GM12878 (cell line): ENCODE data around the gene S100A8. TPM values are rescaled to one million over a fixed set of nuclear protein-coding genes. Genes with fewer than 3 reads are reported as not detected.

Source experiments
- ATAC-seq: fragments of 200-7000 bp; cut with Tn5 transposase; 3 replicates; pipeline ENCODE4 v1.9.1; 2020; ENCODE audit warnings: mild to moderate bottlenecking, moderate library complexity
- BruUV-seq: library from RNA; stranded (reverse); fragments of 400-500 nt; replicated peaks from 2 replicates; lab custom pipeline; 2021; lab: Mats Ljungman, UMichigan
- CTCF ChIA-PET: fragments of 300-600 bp; sonication (Branson Sonifier 250); formaldehyde crosslinking; extraction: SDS; loops from one replicate; lab custom pipeline; 2021; ENCODE audit warnings: inconsistent platforms; lab: Yijun Ruan, JAX
- POLR2A ChIA-PET: fragments of 350-600 bp; formaldehyde crosslinking; extraction: SDS; loops from one replicate; lab custom pipeline; 2021; ENCODE audit warnings: inconsistent platforms; lab: Charles Lee
- RAD21 ChIA-PET: fragments of 300-600 bp; sonication (Branson Sonifier 250); formaldehyde crosslinking; loops from one replicate; lab custom pipeline; 2023; ENCODE audit warnings: antibody characterized with exemption; ENCODE audit not compliant: unreplicated experiment; lab: Charles Lee
- SMC1A ChIA-PET: fragments of 300-600 bp; sonication (Branson Sonifier 250); formaldehyde crosslinking; loops from one replicate; lab custom pipeline; 2023; ENCODE audit not compliant: unreplicated experiment, uncharacterized antibody; lab: Charles Lee
- DNase-seq: peaks from one replicate; pipeline ENCODE4 v3.0.0-alpha.2; 2011; ENCODE audit warnings: low read depth, low spot score
- FAIRE-seq: peaks from 3 replicates; lab custom pipeline; 2011; peaks lifted over from hg19 to GRCh38; lab: Jason Lieb, UNC
- H2AFZ ChIP-seq: 2 replicates; pipeline ENCODE4 v1.6.0; 2011; ENCODE audit warnings: low read depth, low read length, control low read depth; ENCODE audit not compliant: control insufficient read depth
- H3K27ac ChIP-seq: 2 replicates; pipeline ENCODE4 v1.5.1; 2011; ENCODE audit warnings: control low read depth; ENCODE audit not compliant: control insufficient read depth, insufficient read depth
- H3K27me3 ChIP-seq, 2 experiments: replicated peaks in 1 of 2; 2 replicates each; pipeline versions ENCODE4 v1.6.0 to v1.6.1; 2011; ENCODE audit warnings: low read length in 1 of 2; ENCODE audit not compliant: control insufficient read depth in 2 of 2, insufficient read depth in 2 of 2
- H3K36me3 ChIP-seq, 2 experiments: 2 replicates each; pipeline ENCODE4 v1.5.1; 2011; ENCODE audit warnings: low read length in 1 of 2; ENCODE audit not compliant: control insufficient read depth in 2 of 2, insufficient read depth in 2 of 2
- H3K4me1 ChIP-seq: 2 replicates; pipeline ENCODE4 v1.6.1; 2011; ENCODE audit warnings: mild to moderate bottlenecking, low read length, moderate library complexity, mixed read lengths; ENCODE audit not compliant: control insufficient read depth, insufficient read depth
- H3K4me2 ChIP-seq: 2 replicates; pipeline ENCODE4 v1.6.0; 2011; ENCODE audit warnings: control low read depth; ENCODE audit not compliant: control insufficient read depth, insufficient read depth
- H3K4me3 ChIP-seq: fragments of 200-600 bp; sonication (generic); 2 replicates; pipeline ENCODE4 v1.5.1; 2016
- H3K79me2 ChIP-seq: 2 replicates; pipeline ENCODE4 v1.6.0; 2011; ENCODE audit warnings: low read length; ENCODE audit not compliant: control insufficient read depth, insufficient read depth
- H3K9ac ChIP-seq: 2 replicates; pipeline ENCODE4 v1.8.0; 2011; ENCODE audit warnings: low read length, control low read depth, mixed read lengths; ENCODE audit not compliant: control insufficient read depth, insufficient read depth
- H3K9me3 ChIP-seq: replicated peaks from 3 replicates; pipeline ENCODE4 v1.5.1; 2011; ENCODE audit warnings: mild to moderate bottlenecking, low read length; ENCODE audit not compliant: control insufficient read depth, insufficient read depth
- H4K20me1 ChIP-seq: 2 replicates; pipeline ENCODE4 v1.6.0; 2011; ENCODE audit not compliant: control insufficient read depth, insufficient read depth
- DPF2 ChIP-seq: fragments of 450-650 bp; IDR thresholded peaks from 2 replicates; pipeline ENCODE4 v1.6.1; 2017; ENCODE audit warnings: mild to moderate bottlenecking
- GATAD2B ChIP-seq: fragments of 450-650 bp; conservative IDR thresholded peaks from 2 replicates; pipeline ENCODE4 v1.6.1; 2017; ENCODE audit warnings: low read depth, mild to moderate bottlenecking, moderate library complexity
- IRF3 ChIP-seq: fragments of 450-650 bp; IDR thresholded peaks from 2 replicates; pipeline ENCODE4 v1.6.1; 2014; ENCODE audit warnings: mild to moderate bottlenecking
- NR2F1 ChIP-seq: fragments of 450-650 bp; conservative IDR thresholded peaks from 2 replicates; pipeline ENCODE4 v1.6.1; 2017; ENCODE audit warnings: mild to moderate bottlenecking
- PAX8 ChIP-seq: fragments of 450-650 bp; IDR thresholded peaks from 2 replicates; pipeline ENCODE4 v1.6.1; 2017; ENCODE audit warnings: mild to moderate bottlenecking, moderate library complexity
- STAT3 ChIP-seq: IDR thresholded peaks from 2 replicates; pipeline ENCODE4 v1.6.1; 2011; ENCODE audit warnings: low read depth, low read length, improper control_type of control experiment
- ZNF207 ChIP-seq: fragments of 450-650 bp; IDR thresholded peaks from 2 replicates; pipeline ENCODE4 v1.6.1; 2014; ENCODE audit warnings: antibody characterized with exemption, mild to moderate bottlenecking, borderline replicate concordance
- ZZZ3 ChIP-seq: IDR thresholded peaks from 2 replicates; pipeline ENCODE4 v1.6.1; 2011; ENCODE audit warnings: low read depth; ENCODE audit not compliant: control insufficient read depth, insufficient read length
- WGBS: methylation state at CpG from one replicate; pipeline ENCODE4 v1.1.6; 2016; ENCODE audit warnings: low lambda C conversion rate; ENCODE audit not compliant: insufficient replicate concordance, insufficient coverage; ENCODE audit errors: missing lambda C conversion rate; 5-methylcytosine and 5-hydroxymethylcytosine counted together
- in situ Hi-C: fragments of 300-500 bp; cut with MboI; formaldehyde crosslinking; loops from 9 replicates; pipeline ENCODE4 v1.14.3; 2018; ENCODE audit warnings: mixed read lengths
- intact Hi-C: fragments of 100-400 bp; cut with micrococcal nuclease; formaldehyde crosslinking; loops from one replicate; pipeline ENCODE4 v1.14.2; 2022; ENCODE audit not compliant: unreplicated experiment
- polyA plus RNA-seq, 11 experiments: library from polyadenylated mRNA; depleted of rRNA in 4 of 11; unstranded in 6 of 11; stranded (reverse) in 5 of 11; fragments of >200 nt; fragmentation: Nextera tagmentation in 4 of 11; fragmentation: Illumina TruSeq in 1 of 11; extraction: Ambion mirVana in 4 of 11; extraction: Trizol in 1 of 11; gene quantifications; 1 replicate in 1 of 11; 2 replicates in 10 of 11; pipeline versions ENCODE4 v1.2.1 to v1.2.3, GENCODE V29; 2011 to 2016; ENCODE audit warnings: inconsistent platforms in 2 of 11, missing spikeins in 2 of 11, low read depth in 1 of 11
- total RNA-seq, 4 experiments: library from RNA; depleted of rRNA in 3 of 4; stranded (reverse); fragments of >200 nt in 3 of 4; fragmentation: Illumina TruSeq in 1 of 4; extraction: Trizol in 1 of 4; gene quantifications; 2 replicates each; pipeline versions ENCODE4 v1.2.1 to v1.2.3, GENCODE V29; 2013 to 2021
- TF ChIP-seq, protein P1 (sequence below): IDR thresholded peaks from 2 replicates; pipeline ENCODE4 v1.6.1; 2012; ENCODE audit warnings: mild to moderate bottlenecking, low read depth, low read length
- TF ChIP-seq, protein P2 (sequence below): fragments of 450-650 bp; IDR thresholded peaks from 2 replicates; pipeline ENCODE4 v1.6.1; 2017; ENCODE audit warnings: mild to moderate bottlenecking, moderate library complexity
- TF ChIP-seq, protein P3 (sequence below): fragments of 450-650 bp; formaldehyde crosslinking; IDR thresholded peaks from 2 replicates; pipeline ENCODE4 v1.4.0; 2022; ENCODE audit warnings: mild to moderate bottlenecking, moderate library complexity

S100A8 gene
- total and polyA plus RNA-seq, 10 of the 15 experiments (the other 5 are each of a cell fraction or from before 2014, with no cell fraction given) = 0.28 TPM; not detected in 9

- TF ChIP-seq, protein P1, sequence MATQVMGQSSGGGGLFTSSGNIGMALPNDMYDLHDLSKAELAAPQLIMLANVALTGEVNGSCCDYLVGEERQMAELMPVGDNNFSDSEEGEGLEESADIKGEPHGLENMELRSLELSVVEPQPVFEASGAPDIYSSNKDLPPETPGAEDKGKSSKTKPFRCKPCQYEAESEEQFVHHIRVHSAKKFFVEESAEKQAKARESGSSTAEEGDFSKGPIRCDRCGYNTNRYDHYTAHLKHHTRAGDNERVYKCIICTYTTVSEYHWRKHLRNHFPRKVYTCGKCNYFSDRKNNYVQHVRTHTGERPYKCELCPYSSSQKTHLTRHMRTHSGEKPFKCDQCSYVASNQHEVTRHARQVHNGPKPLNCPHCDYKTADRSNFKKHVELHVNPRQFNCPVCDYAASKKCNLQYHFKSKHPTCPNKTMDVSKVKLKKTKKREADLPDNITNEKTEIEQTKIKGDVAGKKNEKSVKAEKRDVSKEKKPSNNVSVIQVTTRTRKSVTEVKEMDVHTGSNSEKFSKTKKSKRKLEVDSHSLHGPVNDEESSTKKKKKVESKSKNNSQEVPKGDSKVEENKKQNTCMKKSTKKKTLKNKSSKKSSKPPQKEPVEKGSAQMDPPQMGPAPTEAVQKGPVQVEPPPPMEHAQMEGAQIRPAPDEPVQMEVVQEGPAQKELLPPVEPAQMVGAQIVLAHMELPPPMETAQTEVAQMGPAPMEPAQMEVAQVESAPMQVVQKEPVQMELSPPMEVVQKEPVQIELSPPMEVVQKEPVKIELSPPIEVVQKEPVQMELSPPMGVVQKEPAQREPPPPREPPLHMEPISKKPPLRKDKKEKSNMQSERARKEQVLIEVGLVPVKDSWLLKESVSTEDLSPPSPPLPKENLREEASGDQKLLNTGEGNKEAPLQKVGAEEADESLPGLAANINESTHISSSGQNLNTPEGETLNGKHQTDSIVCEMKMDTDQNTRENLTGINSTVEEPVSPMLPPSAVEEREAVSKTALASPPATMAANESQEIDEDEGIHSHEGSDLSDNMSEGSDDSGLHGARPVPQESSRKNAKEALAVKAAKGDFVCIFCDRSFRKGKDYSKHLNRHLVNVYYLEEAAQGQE = no peak
- no peak for TF ChIP-seq IRF3
Observed at GRCh38 chr1:153428073-153428638, 37.3 kb upstream of the S100A8 start (continued).

DNA sequence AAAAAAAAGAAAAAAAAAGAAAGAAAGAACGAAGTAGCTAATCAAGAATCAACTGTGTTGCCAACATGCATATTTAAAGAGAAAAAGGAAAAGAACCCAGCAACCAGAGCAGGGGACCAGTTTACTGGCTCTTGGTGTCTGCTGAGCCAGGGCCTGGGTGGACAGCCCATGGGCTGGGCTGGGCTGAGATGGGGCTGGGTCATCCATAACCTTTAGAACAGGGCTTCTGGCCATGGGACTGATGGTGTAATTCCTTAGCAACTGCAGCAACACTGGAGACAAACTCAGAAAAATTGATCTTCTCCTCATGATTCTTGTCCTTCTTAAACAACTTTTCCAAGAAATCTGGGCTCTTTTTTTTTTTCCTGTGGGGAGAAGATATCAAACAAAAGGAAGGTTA, 35.9 kb upstream of the S100A8 start:
- ChIA-PET POLR2A (no interaction called here), CTCF (no interaction called here), RAD21 (interaction anchor here (0.9 kb wide), 1 partner anchor 67 kb away, joined by 3 read pairs; no protein-coding TSS in a partner anchor), SMC1A (no interaction called here)
- Histone ChIP-seq H3K36me3 (no peaks in the 10 kb centered on the region), H3K27me3 (no peaks in the 10 kb centered on the region; a peak in 1 of 4 replicates), H3K9ac (no peak overlapping the region), H3K9me3 (no peaks in the 10 kb centered on the region), H3K27ac (no peak overlapping the region), H2AFZ (no peak overlapping the region), H3K79me2 (no peaks in the 10 kb centered on the region), H3K4me1 (no peaks in the 10 kb centered on the region), H3K4me3 (no peak overlapping the region), H3K4me2 (no peak overlapping the region), H4K20me1 (no peaks in the 10 kb centered on the region)
- DNase-seq (no peak), FAIRE-seq (no peak), ATAC-seq (no peak)
- intact Hi-C loops = no loop called here
- in situ Hi-C loops = no loop called here
- no TSS peak for BruUV-seq
- WGBS = 0% methylated on average over 1 of the region's 1 CpG
- TF ChIP-seq STAT3 = no peak
- no peak for TF ChIP-seq ZNF207
- TF ChIP-seq, protein P2, sequence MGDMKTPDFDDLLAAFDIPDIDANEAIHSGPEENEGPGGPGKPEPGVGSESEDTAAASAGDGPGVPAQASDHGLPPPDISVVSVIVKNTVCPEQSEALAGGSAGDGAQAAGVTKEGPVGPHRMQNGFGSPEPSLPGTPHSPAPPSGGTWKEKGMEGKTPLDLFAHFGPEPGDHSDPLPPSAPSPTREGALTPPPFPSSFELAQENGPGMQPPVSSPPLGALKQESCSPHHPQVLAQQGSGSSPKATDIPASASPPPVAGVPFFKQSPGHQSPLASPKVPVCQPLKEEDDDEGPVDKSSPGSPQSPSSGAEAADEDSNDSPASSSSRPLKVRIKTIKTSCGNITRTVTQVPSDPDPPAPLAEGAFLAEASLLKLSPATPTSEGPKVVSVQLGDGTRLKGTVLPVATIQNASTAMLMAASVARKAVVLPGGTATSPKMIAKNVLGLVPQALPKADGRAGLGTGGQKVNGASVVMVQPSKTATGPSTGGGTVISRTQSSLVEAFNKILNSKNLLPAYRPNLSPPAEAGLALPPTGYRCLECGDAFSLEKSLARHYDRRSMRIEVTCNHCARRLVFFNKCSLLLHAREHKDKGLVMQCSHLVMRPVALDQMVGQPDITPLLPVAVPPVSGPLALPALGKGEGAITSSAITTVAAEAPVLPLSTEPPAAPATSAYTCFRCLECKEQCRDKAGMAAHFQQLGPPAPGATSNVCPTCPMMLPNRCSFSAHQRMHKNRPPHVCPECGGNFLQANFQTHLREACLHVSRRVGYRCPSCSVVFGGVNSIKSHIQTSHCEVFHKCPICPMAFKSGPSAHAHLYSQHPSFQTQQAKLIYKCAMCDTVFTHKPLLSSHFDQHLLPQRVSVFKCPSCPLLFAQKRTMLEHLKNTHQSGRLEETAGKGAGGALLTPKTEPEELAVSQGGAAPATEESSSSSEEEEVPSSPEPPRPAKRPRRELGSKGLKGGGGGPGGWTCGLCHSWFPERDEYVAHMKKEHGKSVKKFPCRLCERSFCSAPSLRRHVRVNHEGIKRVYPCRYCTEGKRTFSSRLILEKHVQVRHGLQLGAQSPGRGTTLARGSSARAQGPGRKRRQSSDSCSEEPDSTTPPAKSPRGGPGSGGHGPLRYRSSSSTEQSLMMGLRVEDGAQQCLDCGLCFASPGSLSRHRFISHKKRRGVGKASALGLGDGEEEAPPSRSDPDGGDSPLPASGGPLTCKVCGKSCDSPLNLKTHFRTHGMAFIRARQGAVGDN = no peak
- no peak for TF ChIP-seq PAX8
- no peak for TF ChIP-seq NR2F1
- TF ChIP-seq ZZZ3 = no peak
- TF ChIP-seq DPF2 = no peak
- TF ChIP-seq GATAD2B = no peak
- TF ChIP-seq, protein P3, sequence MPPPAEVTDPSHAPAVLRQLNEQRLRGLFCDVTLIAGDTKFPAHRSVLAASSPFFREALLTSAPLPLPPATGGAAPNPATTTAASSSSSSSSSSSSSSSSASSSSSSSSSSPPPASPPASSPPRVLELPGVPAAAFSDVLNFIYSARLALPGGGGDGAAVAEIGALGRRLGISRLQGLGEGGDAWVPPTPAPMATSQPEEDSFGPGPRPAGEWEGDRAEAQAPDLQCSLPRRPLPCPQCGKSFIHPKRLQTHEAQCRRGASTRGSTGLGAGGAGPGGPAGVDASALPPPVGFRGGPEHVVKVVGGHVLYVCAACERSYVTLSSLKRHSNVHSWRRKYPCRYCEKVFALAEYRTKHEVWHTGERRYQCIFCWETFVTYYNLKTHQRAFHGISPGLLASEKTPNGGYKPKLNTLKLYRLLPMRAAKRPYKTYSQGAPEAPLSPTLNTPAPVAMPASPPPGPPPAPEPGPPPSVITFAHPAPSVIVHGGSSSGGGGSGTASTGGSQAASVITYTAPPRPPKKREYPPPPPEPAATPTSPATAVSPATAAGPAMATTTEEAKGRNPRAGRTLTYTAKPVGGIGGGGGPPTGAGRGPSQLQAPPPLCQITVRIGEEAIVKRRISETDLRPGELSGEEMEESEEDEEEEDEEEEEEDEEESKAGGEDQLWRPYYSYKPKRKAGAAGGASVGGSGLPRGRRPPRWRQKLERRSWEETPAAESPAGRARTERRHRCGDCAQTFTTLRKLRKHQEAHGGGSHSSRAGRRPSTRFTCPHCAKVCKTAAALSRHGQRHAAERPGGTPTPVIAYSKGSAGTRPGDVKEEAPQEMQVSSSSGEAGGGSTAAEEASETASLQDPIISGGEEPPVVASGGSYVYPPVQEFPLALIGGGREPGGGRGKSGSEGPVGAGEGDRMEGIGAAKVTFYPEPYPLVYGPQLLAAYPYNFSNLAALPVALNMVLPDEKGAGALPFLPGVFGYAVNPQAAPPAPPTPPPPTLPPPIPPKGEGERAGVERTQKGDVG = no peak
